Measurements from ENCODE around the gene MTMR4.
"Not testable (repeated sequence)": the region's sequence is repeated elsewhere in the genome, so short reads cannot be mapped to it uniquely, and the experiment has no call there.

Gene MTMR4

GRCh38 chr17:58521680-58522079 is 7.2 kb upstream of the MTMR4 start:
- DNase-seq = no peak

GRCh38 chr17:58520843-58521430 is 6.5 kb upstream of the MTMR4 start:
- peak; percentile 76 for DNase-seq

- DNase-seq = peak; percentile 100
Observed at GRCh38 chr17:58517928-58518609, 3.6 kb upstream of the MTMR4 start.

DNA sequence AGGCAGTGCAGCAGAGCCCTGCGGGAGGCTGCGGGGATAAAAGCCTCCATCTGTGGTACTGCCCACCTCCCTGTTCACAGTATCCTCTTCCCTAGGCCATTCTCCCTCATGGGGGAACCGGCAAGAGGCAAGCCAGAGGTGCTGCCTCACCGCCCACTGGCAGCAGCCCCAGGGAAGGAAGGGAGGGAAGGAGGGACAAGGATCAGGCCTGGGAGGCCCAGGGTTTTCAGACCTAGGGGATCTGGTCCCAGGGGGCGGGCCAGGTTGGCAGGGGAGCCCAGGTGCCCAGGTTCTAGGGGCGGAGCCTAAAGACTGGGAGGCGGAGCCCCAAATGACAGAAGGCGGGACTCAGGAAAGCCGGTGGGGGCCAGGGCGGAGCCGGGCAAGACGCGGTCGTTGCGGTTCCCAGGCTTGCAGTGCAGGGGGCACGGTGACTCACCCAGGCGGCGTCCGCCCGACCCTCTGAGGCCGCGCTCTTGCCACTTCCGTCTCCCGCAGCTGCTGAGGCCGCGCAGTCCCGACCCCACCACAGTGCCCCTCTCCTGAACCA is 3.0 kb upstream of the MTMR4 start:
- no peak for DNase-seq

- DNase-seq = no peak
Observed at GRCh38 chr17:58516644-58517377, 2.4 kb upstream of the MTMR4 start.

DNA sequence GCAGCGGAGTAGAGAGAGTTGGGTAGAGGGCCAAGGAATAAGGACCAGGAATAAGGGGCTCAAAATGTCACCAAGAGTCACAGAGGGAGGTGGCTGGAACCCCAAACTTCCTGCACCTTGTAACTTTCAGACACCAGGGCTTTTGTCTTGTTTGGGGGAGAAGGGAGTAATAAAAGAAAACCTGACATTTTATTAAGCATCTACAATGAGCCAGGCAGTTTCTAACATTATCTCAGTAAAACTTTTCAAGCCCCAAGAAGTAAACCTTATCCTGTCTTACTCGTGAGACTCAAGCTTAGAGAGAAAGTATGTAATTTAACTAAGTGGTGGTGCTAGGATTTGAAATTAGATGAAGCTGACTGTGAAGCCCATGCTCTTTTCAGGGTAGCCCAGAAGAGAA is 848 bp upstream of the MTMR4 start:
- no peak for DNase-seq

DNA sequence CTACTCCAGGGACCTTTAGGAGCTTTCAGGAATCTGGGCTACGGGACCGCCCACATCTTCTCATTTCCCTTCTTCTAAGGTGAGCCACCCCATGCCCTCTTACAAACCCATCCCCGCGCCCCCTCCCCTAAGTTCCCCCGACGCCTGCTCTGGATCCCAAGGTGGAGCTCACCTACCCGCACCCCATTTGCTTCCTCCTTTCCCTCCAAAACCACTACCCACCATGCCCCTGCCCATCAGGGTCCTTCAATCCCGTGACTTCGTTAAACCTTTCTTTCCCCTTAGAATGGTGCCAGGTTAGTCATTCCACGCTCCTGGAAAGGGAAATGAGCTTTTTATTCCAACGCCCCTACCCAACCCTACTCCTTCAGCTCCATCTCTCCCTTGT is 326 bp upstream of the MTMR4 start:
- no peak for DNase-seq

DNA sequence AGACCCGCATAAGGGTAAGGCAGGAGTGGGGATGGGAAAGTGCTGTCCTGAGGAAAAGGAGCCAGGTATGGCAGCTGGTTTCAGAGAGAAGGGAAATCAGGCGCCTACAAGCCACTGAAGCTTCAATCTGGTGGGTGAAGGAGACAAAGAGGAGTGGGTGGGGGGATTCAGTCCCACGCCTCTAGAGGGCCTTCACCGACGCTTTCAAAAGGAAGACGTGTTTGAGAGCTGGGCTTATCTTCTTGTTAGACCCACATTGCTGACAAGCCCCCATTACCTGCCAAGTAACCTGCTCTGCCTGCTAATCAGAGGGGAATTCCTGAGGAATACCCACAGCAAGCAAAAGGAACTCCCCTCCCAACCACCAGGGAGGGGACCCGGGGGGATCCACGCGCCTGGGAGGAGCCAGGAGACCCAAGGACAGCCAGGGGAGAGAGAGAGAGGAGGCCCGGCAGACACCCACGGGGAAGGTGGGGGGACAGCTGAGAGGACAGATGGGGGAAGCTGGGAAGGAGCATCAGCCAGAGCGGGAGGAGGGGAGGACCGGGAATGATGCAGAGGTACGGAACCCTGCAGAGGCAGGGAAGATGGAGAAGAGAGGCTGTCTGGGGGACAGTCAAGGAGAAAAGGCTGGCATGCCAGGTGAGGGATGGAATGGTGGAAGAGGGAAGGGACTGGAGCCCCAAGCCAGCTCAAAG is 1.0 kb downstream of the MTMR4 start:
- no peak for DNase-seq

DNA sequence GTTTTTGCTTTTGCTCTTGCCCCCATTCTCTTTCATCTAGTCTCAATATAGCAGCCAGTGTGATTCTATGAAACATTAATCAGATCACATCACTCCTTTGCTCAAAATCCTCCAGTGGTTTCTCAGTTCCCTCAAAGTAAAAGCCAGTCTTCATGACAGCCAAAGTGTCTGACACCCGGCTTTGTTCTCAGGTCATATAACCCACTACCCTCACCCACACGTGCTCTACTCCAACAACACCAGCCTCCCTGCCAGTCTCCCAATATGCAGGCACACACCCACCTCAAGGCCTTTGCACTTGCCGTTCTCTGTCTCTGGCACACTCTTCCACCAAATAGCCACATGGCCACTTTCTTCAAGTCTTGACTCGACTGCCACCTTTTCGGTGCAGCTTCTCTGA is 4.4 kb downstream of the MTMR4 start:
- DNase-seq = no peak

- DNase-seq = no peak
Observed at GRCh38 chr17:58508341-58509067, 5.9 kb downstream of the MTMR4 start.

DNA sequence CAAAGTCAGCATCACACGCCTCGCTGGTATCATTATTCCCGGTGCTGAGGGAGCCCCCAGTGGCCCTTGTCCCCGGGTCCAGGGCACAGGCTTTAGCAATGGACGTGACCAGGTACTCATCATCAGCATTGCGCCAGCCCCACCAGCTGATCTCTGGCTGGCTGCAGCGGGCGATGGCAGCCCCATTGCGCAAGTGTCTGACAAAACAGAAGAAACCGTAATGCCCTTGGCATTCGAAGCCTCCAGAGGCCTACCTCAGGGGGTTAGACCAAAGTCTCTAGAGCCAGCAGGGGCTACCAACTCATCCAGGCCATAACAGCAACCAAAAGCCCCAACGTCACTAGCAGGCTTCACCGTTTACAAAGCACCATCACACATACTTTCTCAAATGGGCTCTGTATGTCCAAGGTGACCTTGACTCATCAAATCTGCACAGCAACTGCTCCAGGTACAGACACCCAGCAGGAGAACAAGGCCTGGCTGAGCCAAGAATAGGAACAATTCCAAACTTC is 7.3 kb downstream of the MTMR4 start:
- DNase-seq = no peak

GRCh38 chr17:58506354-58507080 is 7.9 kb downstream of the MTMR4 start:
- no peak for DNase-seq

GRCh38 chr17:58504826-58505351 is 9.5 kb downstream of the MTMR4 start:
- peak; percentile 61 for DNase-seq

GRCh38 chr17:58503866-58504265 is 10.6 kb downstream of the MTMR4 start:
- DNase-seq = no peak

DNA sequence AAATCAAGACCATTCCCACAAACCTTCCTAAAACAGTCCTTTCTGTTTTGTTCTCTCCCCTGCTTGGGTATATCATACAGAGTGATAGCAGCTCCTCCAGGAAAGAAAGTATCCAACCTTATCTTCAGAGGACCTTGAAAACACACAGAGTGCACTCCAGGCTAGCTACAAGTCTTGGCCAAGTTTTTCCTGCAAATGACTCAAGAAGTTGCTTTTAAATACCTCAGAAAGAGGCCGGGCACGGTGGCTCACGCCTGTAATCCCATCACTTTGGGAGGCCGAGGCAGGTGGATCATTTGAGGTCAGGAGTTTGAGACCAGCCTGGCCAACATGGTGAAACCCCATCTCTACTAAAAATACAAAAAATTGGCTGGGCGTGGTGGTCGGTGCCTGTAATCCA is 11.3 kb downstream of the MTMR4 start:
- not testable (repeated sequence) for DNase-seq

DNA sequence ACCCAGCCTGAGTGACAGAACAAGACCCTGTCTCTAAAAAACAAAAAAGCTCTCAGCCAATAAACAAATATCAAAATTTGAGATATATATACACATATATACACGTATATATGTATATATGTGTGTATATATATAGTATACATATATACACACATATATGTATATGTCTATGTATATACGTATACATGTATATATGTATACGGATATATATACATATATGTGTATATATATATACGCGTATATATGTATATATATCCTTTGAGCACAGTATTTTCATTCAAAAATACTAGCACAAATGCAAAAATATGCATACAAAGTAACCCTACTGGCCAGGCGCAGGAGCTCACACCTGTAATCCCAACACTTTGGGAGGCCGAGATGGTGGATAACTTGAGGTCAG is 13.0 kb downstream of the MTMR4 start:
- no peak for DNase-seq

- DNase-seq = no peak
Observed at GRCh38 chr17:58498177-58498828, 16.1 kb downstream of the MTMR4 start.

- DNase-seq = peak; percentile 27
Observed at GRCh38 chr17:58493506-58493905, 20.9 kb downstream of the MTMR4 start.

DNA sequence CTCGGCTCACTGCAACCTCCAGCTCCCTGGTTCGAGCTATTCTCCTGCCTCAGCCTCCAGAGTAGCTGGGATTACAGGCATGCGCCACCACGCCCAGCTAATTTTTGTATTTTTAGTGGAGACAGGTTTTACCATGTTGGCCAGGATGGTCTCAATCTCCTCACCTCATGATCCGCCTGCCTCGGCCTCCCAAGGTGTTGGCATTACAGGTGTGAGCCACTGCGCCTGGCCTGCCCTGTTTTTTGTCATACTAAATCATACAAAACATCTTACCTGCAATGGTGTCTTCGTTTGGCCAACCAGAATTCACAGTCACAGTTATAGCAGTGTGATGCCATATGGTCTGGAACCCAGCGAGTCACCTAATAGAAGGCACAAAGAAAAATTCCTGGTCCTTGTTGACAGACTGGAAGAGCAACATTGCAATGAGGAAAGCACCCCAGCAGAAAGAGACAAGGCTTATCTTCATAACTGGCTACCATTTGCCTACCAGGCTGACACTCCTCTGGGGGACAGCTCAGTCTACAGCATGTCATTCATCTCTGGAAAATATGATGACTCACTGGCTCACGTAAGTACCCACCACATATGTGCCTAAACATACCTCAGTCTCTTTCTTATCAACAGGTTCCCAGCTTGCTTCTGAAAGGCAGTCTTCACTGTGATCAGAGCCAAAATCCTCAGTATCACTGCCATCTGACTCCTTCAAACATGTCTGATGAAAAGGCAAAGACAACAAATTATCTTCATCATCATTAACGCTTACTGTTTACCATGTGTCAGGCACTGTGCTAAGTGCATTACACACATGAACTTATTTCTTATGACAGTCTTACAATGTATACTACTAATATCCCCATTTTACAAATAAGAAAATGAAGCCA is 22.0 kb downstream of the MTMR4 start:
- peak; percentile 85 for DNase-seq

GRCh38 chr17:58491510-58492045 is 22.9 kb downstream of the MTMR4 start:
- no peak for DNase-seq
